AG04449 (cell line): ENCODE results near the gene KIAA1755.

Experiments
- CTCF ChIA-PET: fragments of 350-600 bp; formaldehyde crosslinking; extraction: SDS; loops from one replicate; lab custom pipeline; 2021; ENCODE audit warnings: antibody characterized with exemption; lab: Yijun Ruan, JAX
- POLR2A ChIA-PET: fragments of 400-600, 350-600 bp; formaldehyde crosslinking; extraction: SDS; loops from one replicate; lab custom pipeline; 2020; ENCODE audit warnings: antibody characterized with exemption, inconsistent platforms; lab: Yijun Ruan, JAX
- DNase-seq: peaks from one replicate; pipeline ENCODE4 v3.0.0-alpha.2; 2010; ENCODE audit warnings: low read depth, low spot score
- H3K4me3 ChIP-seq: 2 replicates; pipeline ENCODE4 v1.5.1; 2011; ENCODE audit warnings: low read depth, mild to moderate bottlenecking, control low read depth, low read length
- CTCF ChIP-seq: IDR thresholded peaks from one replicate; pipeline ENCODE4 v1.5.1; 2011; ENCODE audit warnings: mild to moderate bottlenecking, moderate library complexity, low read length, control low read depth, inconsistent platforms; ENCODE audit not compliant: insufficient read depth; ENCODE audit errors: missing control alignments

The KIAA1755 gene

GRCh38 chr20:38181207-38181801, 79.2 kb downstream of the KIAA1755 start:
- no peak for DNase-seq
- TF ChIP-seq CTCF: no peak
- H3K4me3 ChIP-seq: no peak overlapping the region
- CTCF ChIA-PET: interaction anchor here (0.7 to 1.8 kb wide), 7 partner anchors 15 to 141 kb away, joined by 3 to 4 read pairs (median 3); no protein-coding TSS in a partner anchor
- POLR2A ChIA-PET: no interaction called here

- POLR2A ChIA-PET: no interaction called here
- CTCF ChIA-PET: interaction anchor here (0.7 to 1.8 kb wide), 6 partner anchors 15 to 141 kb away, joined by 3 to 4 read pairs (median 3); no protein-coding TSS in a partner anchor
- DNase-seq: no peak
- TF ChIP-seq CTCF: no peak
- no peak overlapping the region for H3K4me3 ChIP-seq
Observed at GRCh38 chr20:38180781-38181180, 79.8 kb downstream of the KIAA1755 start.

DNA sequence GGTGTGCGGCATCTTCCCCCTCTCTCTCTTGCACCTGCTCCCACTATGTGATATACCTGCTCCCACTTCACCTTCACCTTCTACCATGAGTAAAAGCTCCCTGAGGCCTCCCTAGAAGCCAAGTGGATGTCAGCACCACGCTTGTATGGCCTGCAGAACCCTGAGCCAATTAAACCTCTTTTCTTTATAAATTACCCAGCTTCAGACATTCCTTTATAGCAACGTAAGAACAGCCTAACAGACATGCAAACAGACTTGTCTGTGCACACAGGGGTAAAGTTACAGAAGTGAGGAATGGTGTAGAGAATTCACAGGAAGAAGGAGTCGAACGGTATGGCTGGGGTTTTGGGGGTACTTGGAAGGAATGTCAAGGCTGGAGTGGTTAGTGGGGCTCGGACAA, 80.7 kb downstream of the KIAA1755 start:
- TF ChIP-seq CTCF: no peak
- CTCF ChIA-PET: interaction anchor here (1.0 to 1.8 kb wide), 2 partner anchors 9 to 14 kb away, joined by 3 to 4 read pairs; no protein-coding TSS in a partner anchor
- POLR2A ChIA-PET: no interaction called here

GRCh38 chr20:38178581-38178980, 82.0 kb downstream of the KIAA1755 start:
- H3K4me3 ChIP-seq: no peak overlapping the region
- no peak for DNase-seq
- CTCF ChIA-PET: interaction anchor here (0.9 to 2.0 kb wide), 3 partner anchors 12 to 121 kb away, joined by 3 to 7 read pairs (median 3); no protein-coding TSS in a partner anchor
- no peak for TF ChIP-seq CTCF
- POLR2A ChIA-PET: no interaction called here

More for the DNA sequence above, 80.7 kb downstream of the KIAA1755 start:
- H3K4me3 ChIP-seq: no peak overlapping the region
- DNase-seq: no peak

DNA sequence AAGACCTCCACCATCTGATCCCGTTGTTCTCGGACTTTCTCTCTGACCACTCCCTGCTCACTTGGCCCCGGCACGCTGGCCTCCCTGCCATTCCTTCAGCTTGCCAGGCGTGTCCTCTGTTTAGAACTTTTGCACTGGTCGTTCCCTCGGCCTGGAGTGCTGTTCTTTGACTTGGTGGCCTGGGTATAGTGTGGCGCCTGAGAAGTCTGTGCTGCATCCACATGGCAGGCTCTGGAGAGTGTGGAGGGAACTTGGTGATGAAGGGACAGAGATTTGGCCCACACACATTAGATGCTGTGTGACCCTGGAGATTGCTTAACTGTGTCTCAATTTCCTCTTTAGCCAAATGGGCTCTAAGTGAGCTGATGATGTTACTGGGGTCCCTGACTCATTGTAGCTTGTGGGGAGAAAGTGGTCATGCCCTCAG, 82.5 kb downstream of the KIAA1755 start:
- H3K4me3 ChIP-seq: no peak overlapping the region
- TF ChIP-seq CTCF: no peak
- DNase-seq: no peak
- POLR2A ChIA-PET: no interaction called here
- CTCF ChIA-PET: interaction anchor here (0.9 to 2.0 kb wide), 4 partner anchors 12 to 120 kb away, joined by 3 to 7 read pairs (median 3); partner anchors contain the start of gene TGM2

- POLR2A ChIA-PET: no interaction called here
- no peak for DNase-seq
- TF ChIP-seq CTCF: no peak
- H3K4me3 ChIP-seq: no peak overlapping the region
- CTCF ChIA-PET: interaction anchor here (0.9 to 2.1 kb wide), 4 partner anchors 11 to 119 kb away, joined by 3 to 7 read pairs (median 6); partner anchors contain the start of gene TGM2
Observed at GRCh38 chr20:38177201-38177600, 83.3 kb downstream of the KIAA1755 start.
